ENCODE results near the gene GFI1B. TPM values are rescaled to one million over a fixed set of nuclear protein-coding genes. Genes with fewer than 3 reads are reported as not detected.

The GFI1B gene
- total RNA-seq, 1 experiment from 2014 or later: not detected

DNA sequence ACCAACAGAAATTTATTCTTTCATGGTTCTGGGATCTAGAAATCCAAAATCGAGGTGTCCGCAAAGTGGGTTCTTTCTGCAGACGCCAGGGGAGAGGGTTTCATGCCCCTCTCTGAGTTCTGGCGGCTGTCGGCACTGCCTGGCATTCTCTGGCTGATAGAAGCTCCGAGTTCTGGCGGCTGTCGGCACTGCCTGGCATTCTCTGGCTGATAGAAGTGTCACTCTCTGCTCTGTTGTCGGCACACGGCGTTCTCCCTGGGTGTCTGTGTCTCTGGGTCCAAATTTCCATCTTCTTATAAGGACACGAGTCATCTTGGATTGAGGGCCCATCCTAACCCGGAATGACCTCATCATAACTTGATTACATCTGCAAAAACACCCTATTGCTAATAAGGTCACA lies 7.6 kb downstream of the GFI1B start:
- Histone ChIP-seq H3K4me3 (ENCODE audit: low read depth, low read length, poor library complexity, severe bottlenecking) (no peak overlapping the region), H3K27ac (ENCODE audit: low read depth, low read length, poor library complexity, severe bottlenecking) (no peak overlapping the region), H3K36me3 (ENCODE audit: insufficient read depth, low read length, poor library complexity, severe bottlenecking) (no peaks in the 10 kb centered on the region), H3K4me1 (ENCODE audit: insufficient read depth, low read length, poor library complexity, severe bottlenecking) (no peaks in the 10 kb centered on the region), H3K27me3 (replicated peaks; ENCODE audit: insufficient read depth, low read depth, low read length, poor library complexity) (peaks cover 51% of the 10 kb centered on the region), H3K9me3 (ENCODE audit: low read depth, low read length, poor library complexity, severe bottlenecking) (no peaks in the 10 kb centered on the region)
- DNase-seq (ENCODE audit: low spot score): no peak
- intact Hi-C loops (cut with micrococcal nuclease; ENCODE audit: unreplicated experiment): no loop called here
- TF ChIP-seq, protein P1, sequence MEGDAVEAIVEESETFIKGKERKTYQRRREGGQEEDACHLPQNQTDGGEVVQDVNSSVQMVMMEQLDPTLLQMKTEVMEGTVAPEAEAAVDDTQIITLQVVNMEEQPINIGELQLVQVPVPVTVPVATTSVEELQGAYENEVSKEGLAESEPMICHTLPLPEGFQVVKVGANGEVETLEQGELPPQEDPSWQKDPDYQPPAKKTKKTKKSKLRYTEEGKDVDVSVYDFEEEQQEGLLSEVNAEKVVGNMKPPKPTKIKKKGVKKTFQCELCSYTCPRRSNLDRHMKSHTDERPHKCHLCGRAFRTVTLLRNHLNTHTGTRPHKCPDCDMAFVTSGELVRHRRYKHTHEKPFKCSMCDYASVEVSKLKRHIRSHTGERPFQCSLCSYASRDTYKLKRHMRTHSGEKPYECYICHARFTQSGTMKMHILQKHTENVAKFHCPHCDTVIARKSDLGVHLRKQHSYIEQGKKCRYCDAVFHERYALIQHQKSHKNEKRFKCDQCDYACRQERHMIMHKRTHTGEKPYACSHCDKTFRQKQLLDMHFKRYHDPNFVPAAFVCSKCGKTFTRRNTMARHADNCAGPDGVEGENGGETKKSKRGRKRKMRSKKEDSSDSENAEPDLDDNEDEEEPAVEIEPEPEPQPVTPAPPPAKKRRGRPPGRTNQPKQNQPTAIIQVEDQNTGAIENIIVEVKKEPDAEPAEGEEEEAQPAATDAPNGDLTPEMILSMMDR (conservative IDR thresholded peaks at IDR 0.05; ENCODE audit: low read depth, low read length): no peak
- TF ChIP-seq EZH2 (IDR thresholded peaks at IDR 0.05; ENCODE audit: borderline replicate concordance, low read depth, low read length, poor library complexity, severe bottlenecking): no peak
- CTCF ChIA-PET: no interaction called here
- POLR2A ChIA-PET (ENCODE audit: low non-redundant PET): no interaction called here
- no TSS peak for BruUV-seq (replicated peaks)

GRCh38 chr9:132986640-132987620 lies 8.4 kb downstream of the GFI1B start:
- H3K27me3 ChIP-seq (replicated peaks; ENCODE audit: insufficient read depth, low read depth, low read length, poor library complexity): peaks cover 55% of the 10 kb centered on the region
- H3K4me1 ChIP-seq (ENCODE audit: insufficient read depth, low read length, poor library complexity, severe bottlenecking): no peaks in the 10 kb centered on the region
- H3K9me3 ChIP-seq (ENCODE audit: low read depth, low read length, poor library complexity, severe bottlenecking): no peaks in the 10 kb centered on the region
- H3K36me3 ChIP-seq (ENCODE audit: insufficient read depth, low read length, poor library complexity, severe bottlenecking): no peaks in the 10 kb centered on the region
- no peak for TF ChIP-seq EZH2 (IDR thresholded peaks at IDR 0.05; ENCODE audit: borderline replicate concordance, low read depth, low read length, poor library complexity, severe bottlenecking)
- TF ChIP-seq, protein P1 (conservative IDR thresholded peaks at IDR 0.05; ENCODE audit: low read depth, low read length): no peak
- ChIA-PET POLR2A (ENCODE audit: low non-redundant PET) (no interaction called here), CTCF (no interaction called here)
- no peak overlapping the region for H3K27ac ChIP-seq (ENCODE audit: low read depth, low read length, poor library complexity, severe bottlenecking)
- no peak for DNase-seq (ENCODE audit: low spot score)
- intact Hi-C loops (cut with micrococcal nuclease; ENCODE audit: unreplicated experiment): no loop called here
- BruUV-seq (replicated peaks): no TSS peak
- no peak overlapping the region for H3K4me3 ChIP-seq (ENCODE audit: low read depth, low read length, poor library complexity, severe bottlenecking)

DNA sequence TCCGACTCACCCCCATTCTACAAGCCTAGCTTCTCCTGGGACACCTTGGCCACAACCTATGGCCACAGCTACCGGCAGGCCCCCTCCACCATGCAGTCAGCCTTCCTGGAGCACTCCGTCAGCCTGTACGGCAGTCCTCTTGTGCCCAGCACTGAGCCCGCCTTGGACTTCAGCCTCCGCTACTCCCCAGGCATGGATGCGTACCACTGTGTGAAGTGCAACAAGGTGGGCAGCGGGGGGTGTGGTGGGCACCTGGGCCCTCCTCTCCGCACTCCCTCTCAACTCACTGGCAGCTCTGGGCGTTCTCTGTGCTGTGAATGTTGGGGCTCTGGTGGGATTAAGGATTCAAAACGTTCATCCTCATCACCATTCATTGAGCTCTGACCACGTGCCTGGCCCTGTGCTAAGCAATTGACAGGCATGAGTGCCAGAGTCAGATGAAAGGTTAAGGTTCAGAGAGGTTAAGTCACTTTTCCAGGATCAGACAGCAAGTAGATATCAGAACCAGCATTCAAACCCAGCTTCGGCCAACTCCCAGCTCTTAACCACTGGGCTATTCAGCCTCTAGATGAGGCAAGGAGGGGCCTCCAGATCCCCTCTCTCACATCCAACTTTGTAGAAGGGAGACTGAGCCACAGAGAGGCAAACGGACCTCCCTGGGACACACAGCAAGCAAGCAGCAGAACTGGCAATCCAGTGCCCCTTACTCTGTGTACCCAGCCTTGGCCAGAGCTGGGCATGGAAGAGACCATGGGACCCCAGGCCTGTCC lies 9.9 kb downstream of the GFI1B start:
- DNase-seq (ENCODE audit: low spot score): no peak
- Histone ChIP-seq H3K27me3 (replicated peaks; ENCODE audit: insufficient read depth, low read depth, low read length, poor library complexity) (peaks cover 55% of the 10 kb centered on the region), H3K36me3 (ENCODE audit: insufficient read depth, low read length, poor library complexity, severe bottlenecking) (no peaks in the 10 kb centered on the region), H3K4me3 (ENCODE audit: low read depth, low read length, poor library complexity, severe bottlenecking) (no peak overlapping the region), H3K9me3 (ENCODE audit: low read depth, low read length, poor library complexity, severe bottlenecking) (no peaks in the 10 kb centered on the region), H3K27ac (ENCODE audit: low read depth, low read length, poor library complexity, severe bottlenecking) (no peak overlapping the region), H3K4me1 (ENCODE audit: insufficient read depth, low read length, poor library complexity, severe bottlenecking) (no peaks in the 10 kb centered on the region)
- BruUV-seq (replicated peaks): no TSS peak
- CTCF ChIA-PET: no interaction called here
- intact Hi-C loops (cut with micrococcal nuclease; ENCODE audit: unreplicated experiment): no loop called here
- TF ChIP-seq, protein P1 (conservative IDR thresholded peaks at IDR 0.05; ENCODE audit: low read depth, low read length): no peak
- TF ChIP-seq EZH2 (IDR thresholded peaks at IDR 0.05; ENCODE audit: borderline replicate concordance, low read depth, low read length, poor library complexity, severe bottlenecking): no peak
- POLR2A ChIA-PET (ENCODE audit: low non-redundant PET): interaction anchor here (0.6 kb wide), 1 partner anchor 156 kb away, joined by 3 read pairs; no protein-coding TSS in a partner anchor

Measured in A673 (cell line).